Right ventricle myocardium superior (tissue), 1 donor: ENCODE measurements around the gene OR1J1. TPM values are rescaled to one million over a fixed set of nuclear protein-coding genes. Genes with fewer than 3 reads are reported as not detected.

ENCODE experiments used
- ATAC-seq: fragments of 200-7000 bp; cut with Tn5 transposase; one replicate; pipeline ENCODE4 v1.9.1; 2020; ENCODE audit warnings: mild to moderate bottlenecking; ENCODE audit not compliant: poor library complexity
- DNase-seq: peaks from one replicate; pipeline ENCODE4 v3.0.0-alpha.2; 2020
- intact Hi-C: fragments of 100-400 bp; cut with DNase I; formaldehyde crosslinking; loops from one replicate; pipeline ENCODE4 v1.11.2; 2022
- total RNA-seq: library from RNA; stranded (reverse); fragmentation: NEBNext Ultra II Directional; extraction: Animal tissue kit (Norgen Biotek cat#: 25700); gene quantifications from one replicate; pipeline ENCODE4 v1.2.1, GENCODE V29; 2021
- donor health status: DM: no; HTN: yes; CAD: no; lungs with severe emphysema.

The OR1J1 gene
- total RNA-seq, 1 donor from 2014 or later: not detected

DNA sequence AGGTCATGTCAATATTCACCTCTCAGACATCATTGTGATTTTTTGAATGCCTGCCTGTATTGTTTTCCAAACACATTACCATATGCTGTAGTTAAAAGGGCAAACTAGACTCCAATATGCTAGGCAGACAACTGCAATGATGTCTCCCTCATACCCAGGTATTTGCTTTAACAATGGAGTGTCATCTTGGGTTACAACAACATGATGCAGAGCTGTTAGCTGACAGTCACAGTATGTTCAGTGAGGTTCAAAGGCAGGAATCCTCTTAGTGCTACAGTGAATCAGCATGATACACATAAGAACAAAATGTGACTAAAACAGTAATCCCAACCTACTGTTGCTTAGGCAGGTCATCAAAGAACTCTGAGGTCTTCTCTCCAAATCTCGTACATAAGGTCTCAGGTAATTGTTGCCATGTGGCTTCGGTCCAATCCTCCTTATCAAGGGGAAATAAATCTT, 24.0 kb downstream of the OR1J1 start:
- intact Hi-C loops: loop anchor here (10.0 kb wide), 2 partner anchors 79 to 349 kb away; partner anchors contain the start of gene PTGS1
- DNase-seq (no peak), ATAC-seq (no peak)

DNA sequence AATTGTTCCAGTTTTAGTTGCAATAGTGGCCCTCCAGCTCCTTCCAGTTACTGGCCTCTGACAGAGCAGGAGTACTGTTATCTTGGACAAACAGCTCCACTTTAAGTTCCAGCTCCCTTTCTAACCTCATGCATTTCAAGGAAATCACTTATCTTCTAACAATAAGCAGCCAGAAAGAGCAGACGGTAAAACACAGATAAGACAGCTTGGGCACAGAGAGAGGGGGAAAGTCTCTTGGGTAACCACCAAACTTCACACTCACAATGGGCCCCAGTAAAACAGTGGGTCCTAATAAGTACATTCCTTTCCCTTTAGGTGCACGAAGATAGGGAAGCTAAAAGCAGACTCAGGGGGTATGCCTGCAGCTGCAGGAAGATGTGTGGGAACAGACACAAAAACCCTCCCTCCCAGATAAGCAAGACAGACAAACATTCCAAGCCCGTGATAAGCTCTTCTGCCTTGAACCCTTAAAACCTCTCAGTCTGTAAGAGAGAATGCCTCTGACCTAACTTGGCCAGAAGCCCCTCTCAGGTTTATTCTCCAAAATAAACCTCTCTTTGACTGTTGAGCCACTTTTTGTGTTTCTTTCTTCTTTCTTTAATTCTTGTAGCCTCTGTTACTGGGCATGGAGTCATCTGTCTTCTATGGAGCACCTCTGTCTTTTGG, 30.8 kb downstream of the OR1J1 start:
- ATAC-seq: no peak
- DNase-seq: no peak
- intact Hi-C loops: no loop called here

DNA sequence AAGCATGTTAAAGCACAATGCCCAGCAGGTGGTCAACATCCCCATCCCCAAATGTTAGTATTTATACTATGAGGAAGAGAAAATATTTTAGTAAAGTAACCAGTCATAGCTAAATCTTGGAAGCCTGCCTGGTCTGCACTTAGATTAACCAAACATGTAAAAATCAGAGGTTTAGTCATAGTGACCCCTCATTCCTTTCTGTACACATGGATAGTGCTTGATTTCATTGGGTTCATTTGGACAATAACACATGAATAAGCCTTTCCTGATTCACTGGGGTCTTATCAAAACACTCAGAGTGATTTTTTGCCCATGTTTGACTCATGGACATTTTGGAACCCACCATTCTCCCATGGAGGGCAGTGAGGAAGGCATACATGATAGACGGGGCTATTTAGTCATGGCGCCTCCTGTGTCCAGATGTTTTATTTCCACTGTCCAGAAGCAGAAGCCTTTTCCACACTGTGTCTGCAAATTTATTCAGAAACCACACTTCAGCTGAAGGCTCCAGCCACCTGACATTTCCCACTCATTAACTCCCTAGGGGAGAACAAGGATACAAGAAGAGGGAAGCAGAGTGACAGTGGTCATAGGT, 32.5 kb downstream of the OR1J1 start:
- ATAC-seq: no peak
- intact Hi-C loops: no loop called here
- DNase-seq: no peak

DNA sequence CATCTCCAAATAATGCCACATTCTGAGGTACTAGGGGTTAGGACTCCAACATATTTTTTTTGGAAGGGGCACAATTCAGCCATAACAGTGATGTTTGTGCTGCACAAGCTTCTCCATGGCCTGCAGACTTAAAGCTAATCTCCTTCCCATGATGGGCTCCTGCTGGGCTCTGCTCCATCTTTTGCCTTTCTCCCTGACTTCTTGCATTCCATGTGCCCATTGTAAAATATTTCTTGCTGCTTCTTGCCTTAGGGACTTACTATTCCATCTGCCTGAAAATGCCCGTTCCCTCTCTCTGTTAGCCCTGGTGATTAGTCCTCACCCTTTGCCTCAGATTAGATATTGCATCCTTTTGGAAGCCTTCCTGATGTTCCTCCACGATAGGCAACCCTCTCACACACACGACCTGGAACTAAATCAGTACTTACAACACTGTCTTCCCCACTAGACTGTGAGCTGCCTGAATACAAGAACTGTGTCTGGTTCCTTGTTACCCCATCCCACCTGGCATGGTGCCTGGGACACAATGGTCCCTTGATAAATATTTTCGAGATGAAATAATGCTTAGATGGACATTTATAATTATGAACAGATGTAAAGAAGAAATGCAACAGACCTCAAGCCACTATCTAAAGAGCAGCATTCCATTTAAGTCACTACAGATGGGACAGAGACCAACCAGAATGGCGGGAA, 33.5 kb downstream of the OR1J1 start:
- ATAC-seq: peak; percentile 41
- intact Hi-C loops: no loop called here
- peak; percentile 49 for DNase-seq

DNA sequence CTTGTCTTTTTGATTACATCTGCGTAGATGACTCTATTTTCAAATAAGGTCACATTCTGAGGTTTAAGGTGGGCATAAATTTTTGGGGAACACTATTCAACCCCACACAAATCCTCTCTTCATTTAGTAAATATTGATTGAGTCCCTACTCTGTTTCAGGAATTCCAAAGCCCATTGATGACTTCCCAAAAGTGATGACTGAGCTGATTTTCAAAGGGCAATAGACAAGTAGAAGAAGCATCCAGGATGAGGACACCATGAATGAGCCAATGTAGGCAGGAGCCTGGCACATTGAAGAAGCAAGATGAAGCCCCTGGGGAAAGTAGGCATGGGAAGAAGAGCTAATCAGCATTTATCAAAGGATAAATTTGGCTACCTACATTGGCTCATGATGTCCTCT, 35.2 kb downstream of the OR1J1 start:
- intact Hi-C loops: no loop called here
- DNase-seq (no peak), ATAC-seq (no peak)

Other genes with a start within 250 kb of the OR1J1 start
- gene LHX6, start 249.0 kb downstream of the OR1J1 start, total RNA-seq: 3.4 TPM
- 37.3 TPM for gene RBM18, start 213.1 kb downstream of the OR1J1 start, total RNA-seq
- 35.7 TPM for gene MRRF, start 213.0 kb downstream of the OR1J1 start, total RNA-seq
- gene PTGS1, start 106.9 kb downstream of the OR1J1 start, total RNA-seq: 4.0 TPM
- not detected for gene OR1J2, start 32.9 kb upstream of the OR1J1 start, total RNA-seq
- not detected for gene OR1J4, start 41.2 kb upstream of the OR1J1 start, total RNA-seq
- not detected for gene OR1N1, start 49.4 kb upstream of the OR1J1 start, total RNA-seq
- not detected for gene OR1N2, start 75.2 kb upstream of the OR1J1 start, total RNA-seq
- not detected for gene OR1L8, start 105.5 kb upstream of the OR1J1 start, total RNA-seq
- not detected for gene OR1Q1, start 136.8 kb upstream of the OR1J1 start, total RNA-seq
- gene OR1B1, start 179.7 kb upstream of the OR1J1 start, total RNA-seq: not detected
- gene OR1L1, start 183.8 kb upstream of the OR1J1 start, total RNA-seq: not detected
- gene OR1L3, start 197.2 kb upstream of the OR1J1 start, total RNA-seq: not detected
- gene OR1L4, start 246.1 kb upstream of the OR1J1 start, total RNA-seq: not detected